Panc1 (cell line): ENCODE measurements around the gene CNTN4. TPM values are rescaled to one million over a fixed set of nuclear protein-coding genes. Genes with fewer than 3 reads are reported as not detected.

Experiments used
- ATAC-seq: fragments of 200-7000 bp; cut with Tn5 transposase; 2 replicates; pipeline ENCODE4 v1.9.1; 2020; ENCODE audit warnings: mild to moderate bottlenecking, moderate library complexity
- BruUV-seq: library from RNA; stranded (reverse); fragments of 400-500 nt; replicated peaks from 2 replicates; lab custom pipeline; 2021; lab: Mats Ljungman, UMichigan
- CTCF ChIA-PET: fragments of 300-600 bp; sonication (Branson Sonifier 250); formaldehyde crosslinking; loops from one replicate; lab custom pipeline; 2022; ENCODE audit warnings: antibody characterized with exemption; lab: Charles Lee
- POLR2A ChIA-PET: fragments of 300-600 bp; sonication (Branson Sonifier 250); formaldehyde crosslinking; loops from one replicate; lab custom pipeline; 2022; ENCODE audit warnings: antibody characterized with exemption; lab: Charles Lee
- DNase-seq: peaks from one replicate; pipeline ENCODE4 v3.0.0-alpha.2; 2010; ENCODE audit warnings: low read depth, low spot score
- H3K27ac ChIP-seq: 2 replicates; pipeline ENCODE4 v1.5.1; 2011; ENCODE audit warnings: mild to moderate bottlenecking, low read length, inconsistent platforms
- H3K27me3 ChIP-seq: fragments of 200-500 bp; sonication (Bioruptor generic); 2 replicates; pipeline ENCODE4 v1.6.0; 2014; ENCODE audit warnings: low read length, inconsistent platforms; ENCODE audit not compliant: control insufficient read depth, insufficient read depth
- H3K36me3 ChIP-seq: fragments of 200-500 bp; sonication (Bioruptor generic); 2 replicates; pipeline ENCODE4 v1.5.1; 2014; ENCODE audit warnings: inconsistent platforms, mild to moderate bottlenecking, low read length, moderate library complexity; ENCODE audit not compliant: control insufficient read depth, insufficient read depth
- H3K4me1 ChIP-seq: 2 replicates; pipeline ENCODE4 v1.5.1; 2011; ENCODE audit warnings: inconsistent platforms, mild to moderate bottlenecking, low read length, moderate library complexity; ENCODE audit not compliant: control insufficient read depth, insufficient read depth
- H3K4me3 ChIP-seq, 2 experiments: 2 replicates each; pipeline ENCODE4 v1.5.1; 2011 to 2012; ENCODE audit warnings: low read depth in 2 of 2, low read length in 2 of 2, mild to moderate bottlenecking in 2 of 2, inconsistent platforms in 1 of 2, moderate library complexity in 1 of 2
- H3K9me3 ChIP-seq: fragments of 200-500 bp; sonication (Bioruptor generic); 2 replicates; pipeline ENCODE4 v1.5.1; 2014; ENCODE audit warnings: low read depth, mild to moderate bottlenecking, inconsistent platforms, low read length, moderate library complexity; ENCODE audit not compliant: control insufficient read depth, insufficient read depth
- CTCF ChIP-seq: fragments of 450-650 bp; IDR thresholded peaks from 2 replicates; pipeline ENCODE4 v1.5.1; 2017; ENCODE audit warnings: mild to moderate bottlenecking
- POLR2AphosphoS5 ChIP-seq: IDR thresholded peaks from 2 replicates; pipeline ENCODE4 v1.6.1; 2012; ENCODE audit warnings: mild to moderate bottlenecking, low read depth, low read length, moderate library complexity
- REST ChIP-seq, 2 experiments: IDR thresholded peaks; 2 replicates each; pipeline ENCODE4 v1.6.1; 2011 to 2012; ENCODE audit warnings: low read depth in 2 of 2, control low read depth in 1 of 2, low read length in 1 of 2, mild to moderate bottlenecking in 1 of 2, moderate library complexity in 1 of 2; ENCODE audit not compliant: insufficient read depth in 1 of 2
- SIN3A ChIP-seq: IDR thresholded peaks from 2 replicates; pipeline ENCODE4 v1.6.1; 2012; ENCODE audit warnings: low read depth, mild to moderate bottlenecking, low read length, moderate library complexity, borderline replicate concordance; ENCODE audit not compliant: insufficient read depth
- TCF7L2 ChIP-seq: IDR thresholded peaks from 2 replicates; pipeline ENCODE4 v1.6.1; 2011; ENCODE audit warnings: mild to moderate bottlenecking, low read depth, low read length, inconsistent platforms
- in situ Hi-C: cut with HindIII; loops from 2 replicates; pipeline ENCODE4 v1.10.0; 2016; ENCODE audit warnings: low sequenced_read_pairs, low pct_unique_long_range_greater_than_20kb
- intact Hi-C: fragments of 100-400 bp; cut with micrococcal nuclease; formaldehyde crosslinking; loops from one replicate; pipeline ENCODE4 v1.10.0; 2022; ENCODE audit not compliant: unreplicated experiment
- total RNA-seq: library from RNA; stranded (reverse); gene quantifications from one replicate; pipeline ENCODE4 v1.2.1, GENCODE V29; 2021; ENCODE audit not compliant: unreplicated experiment

The CNTN4 gene
- total RNA-seq, 1 experiment from 2014 or later, result not detected

- BruUV-seq, result no TSS peak
- CTCF ChIA-PET, result no interaction called here
- DNase-seq (no peak), ATAC-seq (no peak)
- POLR2A ChIA-PET, result no interaction called here
- H3K9me3 ChIP-seq, result no peaks in the 10 kb centered on the region
- H3K4me3 ChIP-seq, result no peak overlapping the region
- no peak for TF ChIP-seq REST (IDR thresholded peaks at IDR 0.05; ENCODE audit: insufficient read depth in 1 of 2, low read depth in 2 of 2, low read length in 1 of 2)
- H3K36me3 ChIP-seq, result no peaks in the 10 kb centered on the region
- no peak overlapping the region for H3K27ac ChIP-seq
- intact Hi-C loops, result no loop called here
- H3K4me1 ChIP-seq, result no peaks in the 10 kb centered on the region
- H3K27me3 ChIP-seq, result no peaks in the 10 kb centered on the region
- in situ Hi-C loops, result no loop called here
These were observed 112.9 kb downstream of the CNTN4 start for GRCh38 chr3:2211568-2211967.

GRCh38 chr3:2212206-2212605, 113.5 kb downstream of the CNTN4 start:
- ChIA-PET POLR2A (no interaction called here), CTCF (no interaction called here)
- no peaks in the 10 kb centered on the region for H3K36me3 ChIP-seq
- H3K27me3 ChIP-seq, result no peaks in the 10 kb centered on the region
- H3K4me1 ChIP-seq, result no peaks in the 10 kb centered on the region
- intact Hi-C loops (no loop called here), in situ Hi-C loops (no loop called here)
- ATAC-seq, result no peak
- no peak overlapping the region for H3K27ac ChIP-seq
- no TSS peak for BruUV-seq
- no peak for TF ChIP-seq POLR2AphosphoS5
- TF ChIP-seq SIN3A, result no peak
- TF ChIP-seq TCF7L2, result no peak
- no peak for TF ChIP-seq REST (IDR thresholded peaks at IDR 0.05; ENCODE audit: insufficient read depth in 1 of 2, low read depth in 2 of 2, low read length in 1 of 2)
- TF ChIP-seq CTCF, result no peak
- no peak overlapping the region for H3K4me3 ChIP-seq
- no peaks in the 10 kb centered on the region for H3K9me3 ChIP-seq
- DNase-seq, result no peak
